ENCODE data around the gene STX8.

GRCh38 chr17:9230346-9230745 lies 345.3 kb downstream of the STX8 start:
- TF ChIP-seq CTCF (IDR thresholded peaks at IDR 0.05): no peak
- TF ChIP-seq ZFX (IDR thresholded peaks at IDR 0.05; ENCODE audit: borderline replicate concordance): no peak

Measured in 22Rv1 (cell line).